Epithelial cell of proximal tubule (primary cell): ENCODE measurements around the gene P4HA2. TPM values are rescaled to one million over a fixed set of nuclear protein-coding genes. Genes with fewer than 3 reads are reported as not detected.

ENCODE experiments used
- DNase-seq: peaks from one replicate; pipeline ENCODE4 v3.0.0-alpha.2; 2011; ENCODE audit warnings: low read depth
- H3K4me3 ChIP-seq: 2 replicates; pipeline ENCODE4 v1.5.1; 2011; ENCODE audit warnings: low read depth, mild to moderate bottlenecking, low read length
- total RNA-seq: library from RNA; depleted of rRNA; stranded (reverse); fragments of >200 nt; gene quantifications from 2 replicates; pipeline ENCODE4 v1.2.3, GENCODE V29; 2015
- TF ChIP-seq, protein P1 (sequence below): conservative IDR thresholded peaks from 2 replicates; pipeline ENCODE4 v1.5.1; 2012; ENCODE audit warnings: low read depth, mild to moderate bottlenecking, low read length

P4HA2 gene
- total RNA-seq, 1 donor from 2014 or later = 92.0 TPM

DNA sequence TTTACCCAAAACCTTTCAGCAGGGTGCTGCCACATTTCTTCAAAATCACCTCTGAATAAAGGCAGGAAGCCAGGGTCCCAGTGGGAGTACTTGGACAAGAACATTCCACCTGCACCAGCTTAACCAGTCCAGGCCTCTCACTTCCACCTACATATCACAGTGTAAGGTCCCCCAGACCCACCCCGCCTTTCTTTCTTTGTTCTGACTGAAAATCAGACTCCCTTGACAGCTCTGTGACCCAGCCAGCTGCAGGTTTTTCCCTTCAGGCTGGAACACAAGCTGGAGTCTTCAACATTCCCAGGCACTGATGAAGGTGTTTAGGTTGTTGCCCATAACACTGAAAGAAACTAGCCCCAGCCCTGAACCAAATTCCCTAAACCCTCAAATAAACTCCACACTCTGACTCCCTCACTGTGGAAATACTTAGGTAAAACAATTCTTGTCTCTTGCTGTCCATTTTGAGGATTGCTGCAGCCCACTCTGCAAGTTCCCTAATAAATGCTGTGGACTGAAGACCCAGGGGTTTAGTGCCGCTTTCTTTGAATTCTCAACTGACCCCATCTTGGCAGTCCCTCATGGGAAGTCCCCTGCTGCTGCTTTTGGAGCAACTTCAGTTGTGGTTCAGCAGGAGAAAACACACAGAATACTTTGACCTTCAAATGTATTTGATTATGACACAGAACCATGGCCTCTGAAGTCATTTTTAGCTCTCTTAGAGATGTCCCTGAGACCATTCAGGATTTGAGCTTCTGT is 24.8 kb downstream of the P4HA2 start:
- TF ChIP-seq, protein P1, sequence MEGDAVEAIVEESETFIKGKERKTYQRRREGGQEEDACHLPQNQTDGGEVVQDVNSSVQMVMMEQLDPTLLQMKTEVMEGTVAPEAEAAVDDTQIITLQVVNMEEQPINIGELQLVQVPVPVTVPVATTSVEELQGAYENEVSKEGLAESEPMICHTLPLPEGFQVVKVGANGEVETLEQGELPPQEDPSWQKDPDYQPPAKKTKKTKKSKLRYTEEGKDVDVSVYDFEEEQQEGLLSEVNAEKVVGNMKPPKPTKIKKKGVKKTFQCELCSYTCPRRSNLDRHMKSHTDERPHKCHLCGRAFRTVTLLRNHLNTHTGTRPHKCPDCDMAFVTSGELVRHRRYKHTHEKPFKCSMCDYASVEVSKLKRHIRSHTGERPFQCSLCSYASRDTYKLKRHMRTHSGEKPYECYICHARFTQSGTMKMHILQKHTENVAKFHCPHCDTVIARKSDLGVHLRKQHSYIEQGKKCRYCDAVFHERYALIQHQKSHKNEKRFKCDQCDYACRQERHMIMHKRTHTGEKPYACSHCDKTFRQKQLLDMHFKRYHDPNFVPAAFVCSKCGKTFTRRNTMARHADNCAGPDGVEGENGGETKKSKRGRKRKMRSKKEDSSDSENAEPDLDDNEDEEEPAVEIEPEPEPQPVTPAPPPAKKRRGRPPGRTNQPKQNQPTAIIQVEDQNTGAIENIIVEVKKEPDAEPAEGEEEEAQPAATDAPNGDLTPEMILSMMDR = no peak
- no peak overlapping the region for H3K4me3 ChIP-seq
- no peak for DNase-seq

DNA sequence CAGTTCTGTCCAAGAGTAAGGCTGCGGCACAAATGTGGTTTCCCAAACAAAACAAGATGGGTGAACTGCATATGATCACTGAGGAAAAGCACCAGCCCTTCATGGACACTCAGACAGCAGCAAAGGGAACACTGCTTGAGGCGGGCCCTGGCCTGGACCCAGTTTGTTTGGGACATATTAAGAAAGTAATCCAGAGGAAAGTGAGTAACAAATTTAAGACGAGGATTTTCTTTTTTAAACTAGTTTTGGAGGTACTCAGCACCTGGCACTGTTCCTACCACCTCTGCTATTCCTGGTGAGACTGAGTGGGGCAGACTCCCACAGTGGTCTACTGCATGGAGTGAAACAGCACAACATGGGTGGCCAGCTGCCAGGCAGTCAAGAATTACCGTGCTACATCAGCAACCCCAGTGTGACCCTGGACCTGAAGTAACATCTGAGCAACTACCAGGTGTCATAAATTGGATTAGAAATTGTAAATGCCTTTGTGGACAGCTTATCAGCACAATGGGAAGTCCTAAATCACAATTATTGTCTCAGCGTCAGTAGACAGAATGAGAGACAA is 28.5 kb downstream of the P4HA2 start:
- no peak for DNase-seq
- TF ChIP-seq, protein P1 = no peak
- H3K4me3 ChIP-seq = no peak overlapping the region

DNA sequence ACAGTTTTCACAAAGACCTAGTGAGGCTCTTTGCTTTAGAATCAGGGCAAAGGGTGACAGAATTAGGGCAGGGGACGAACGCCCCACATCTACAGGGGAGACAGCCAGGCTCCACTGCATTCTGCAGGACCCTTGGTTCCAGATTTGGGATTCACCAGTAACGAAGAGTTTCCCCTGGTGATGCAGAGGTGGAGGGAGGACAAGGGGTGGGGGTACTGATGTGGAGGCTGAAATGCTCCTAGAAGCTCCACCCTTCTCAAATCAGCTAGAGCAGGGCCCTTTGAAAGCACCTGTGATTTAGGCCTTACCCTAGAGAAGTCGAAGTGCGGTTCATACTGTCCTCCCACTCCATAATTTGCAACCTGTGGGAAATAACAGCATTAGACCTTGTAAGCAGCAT is 29.1 kb downstream of the P4HA2 start:
- no peak overlapping the region for H3K4me3 ChIP-seq
- no peak for DNase-seq
- TF ChIP-seq, protein P1 = no peak

DNA sequence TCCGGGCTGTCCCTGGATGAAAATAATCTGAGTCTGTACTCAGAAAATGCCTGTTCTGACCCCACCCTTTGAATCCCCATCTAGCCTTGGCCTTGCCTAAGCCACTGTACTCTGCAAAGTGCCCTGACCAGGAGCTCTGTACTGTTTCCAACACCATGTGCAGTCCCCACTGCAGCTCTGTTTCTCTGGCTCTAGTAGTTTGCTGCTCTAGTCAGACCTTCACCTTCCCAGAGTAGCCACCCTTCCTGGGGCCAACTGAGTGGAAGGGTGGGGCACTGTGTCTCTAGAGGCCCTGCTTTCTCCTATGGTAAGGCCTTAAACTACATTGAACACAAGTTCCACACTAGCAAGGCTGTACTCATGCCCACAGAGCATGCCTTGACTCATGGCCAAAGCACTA is 31.9 kb downstream of the P4HA2 start:
- DNase-seq = no peak
- H3K4me3 ChIP-seq = no peak overlapping the region
- TF ChIP-seq, protein P1 = no peak

DNA sequence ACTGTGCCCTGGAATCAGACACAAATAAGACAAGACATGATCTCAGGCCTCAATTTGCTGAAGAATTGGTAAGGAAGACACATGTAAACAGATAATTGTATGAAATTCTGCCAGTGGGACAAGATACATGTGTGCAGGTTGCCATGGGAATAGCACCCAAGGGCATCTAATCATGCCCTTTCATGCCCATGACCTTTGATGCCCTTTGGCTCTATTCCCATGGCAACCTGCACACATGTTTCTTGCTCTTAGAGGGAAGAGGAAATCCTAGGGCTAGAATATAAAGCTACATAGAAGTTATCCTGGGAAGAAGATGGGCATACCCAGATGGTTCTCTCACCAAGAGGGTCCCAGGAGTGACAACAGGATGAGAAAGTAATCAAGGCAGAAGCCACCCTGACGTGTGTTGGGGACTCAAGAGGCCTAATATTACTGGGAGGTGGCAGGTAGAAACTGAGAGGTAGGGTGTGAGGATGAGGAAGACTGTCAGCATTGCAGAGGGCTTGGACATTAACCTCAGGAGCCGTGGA is 34.4 kb downstream of the P4HA2 start:
- no peak for DNase-seq
- no peak overlapping the region for H3K4me3 ChIP-seq
- TF ChIP-seq, protein P1 = no peak

DNA sequence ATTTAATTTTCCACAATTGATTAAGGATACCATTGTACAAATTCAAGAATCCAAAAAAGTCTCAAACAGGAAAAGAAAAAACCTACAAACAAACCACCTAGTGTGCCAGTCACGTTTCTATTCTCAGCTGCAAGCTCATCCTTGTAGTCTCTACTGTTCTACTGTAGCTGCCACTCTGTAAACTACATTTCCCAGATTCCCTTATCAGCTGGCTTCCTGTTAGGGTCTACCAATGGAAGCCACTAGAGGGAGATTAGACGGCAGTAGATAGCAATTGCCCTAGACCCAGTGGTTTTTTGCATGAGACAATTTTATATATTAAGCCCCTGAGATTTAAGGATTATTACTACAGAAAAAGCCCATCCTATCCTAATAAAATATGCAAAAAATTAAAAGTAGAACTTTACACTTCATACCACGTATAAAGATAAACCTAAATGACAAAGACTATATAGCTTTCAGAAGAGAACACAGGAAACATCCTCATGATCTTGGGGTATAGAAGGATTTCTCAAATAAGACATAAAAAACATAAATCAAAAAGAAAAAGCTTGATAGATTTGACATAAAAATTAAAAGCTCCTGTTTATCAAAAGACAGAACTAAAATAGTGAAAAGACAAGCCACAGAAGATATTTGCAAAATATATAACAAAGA is 37.4 kb downstream of the P4HA2 start:
- H3K4me3 ChIP-seq = no peak overlapping the region
- TF ChIP-seq, protein P1 = peak; percentile 86

More for the DNA sequence above, 37.4 kb downstream of the P4HA2 start:
- no peak for DNase-seq
